ENCODE results near the gene ICE2. TPM values are rescaled to one million over a fixed set of nuclear protein-coding genes. Genes with fewer than 3 reads are reported as not detected.

ICE2 gene
- total and polyA plus RNA-seq, 2 of the 8 experiments (the other 6 are each of a cell fraction or from before 2014, with no cell fraction given), result 40.0 to 87.3 TPM

- Histone ChIP-seq H3K4ac (replicated peaks; ENCODE audit: insufficient read length, low read depth, low read length) (no peak overlapping the region), H2BK12ac (ENCODE audit: low read depth, low read length) (no peak overlapping the region), H4K5ac (ENCODE audit: insufficient read length, low read depth, low read length) (no peak overlapping the region), H3K4me3 (ENCODE audit: extremely low read depth in 1 of 4, insufficient read depth in 2 of 4, low read depth in 3 of 4, low read length in 4 of 4) (no peak overlapping the region), H3K79me2 (ENCODE audit: control insufficient read depth in 1 of 2, insufficient read depth in 2 of 2, low read length in 2 of 2) (no peaks in the 10 kb centered on the region), H2AFZ (ENCODE audit: low read length) (no peak overlapping the region), H3K23me2 (ENCODE audit: low read depth, low read length) (no peaks in the 10 kb centered on the region), H3K4me2 (ENCODE audit: insufficient read depth in 1 of 2, low read depth in 2 of 2, low read length in 2 of 2) (no peak overlapping the region), H3K14ac (ENCODE audit: insufficient read length) (no peak overlapping the region), H3K79me1 (ENCODE audit: low read depth, low read length) (no peaks in the 10 kb centered on the region), H3K4me1 (replicated peaks in 1 of 4; ENCODE audit: control insufficient read depth in 3 of 4, insufficient read depth in 4 of 4, low read length in 3 of 4) (no peaks in the 10 kb centered on the region), H3K18ac (ENCODE audit: extremely low read depth, low read length) (no peak overlapping the region), H2BK15ac (ENCODE audit: low read length) (no peak overlapping the region), H3K27me3 (replicated peaks in 1 of 4; ENCODE audit: control insufficient read depth in 3 of 4, extremely low read depth in 1 of 4, insufficient read depth in 3 of 4, low read length in 3 of 4) (no peaks in the 10 kb centered on the region), H2AK5ac (ENCODE audit: low read depth, low read length) (no peak overlapping the region), H3K9me3 (ENCODE audit: insufficient read depth in 2 of 2, low read depth in 1 of 2, low read length in 1 of 2) (no peaks in the 10 kb centered on the region), H4K8ac (ENCODE audit: extremely low read depth, insufficient read depth, low read length) (no peak overlapping the region), H3K36me3 (ENCODE audit: control insufficient read depth in 2 of 4, insufficient read depth in 4 of 4, low read length in 3 of 4) (peaks cover 0 to 13% (median 1%) of the 10 kb centered on the region in 4 experiments; a peak in 4 of 8 replicates), H2BK120ac (replicated peaks; ENCODE audit: low read depth, low read length) (no peak overlapping the region), H3K56ac (replicated peaks; ENCODE audit: insufficient read length, low read depth, low read length) (no peak overlapping the region), H3K9ac (replicated peaks in 1 of 4; ENCODE audit: extremely low read depth in 1 of 4, low read depth in 3 of 4, low read length in 3 of 4) (no peak overlapping the region; a peak in 1 of 7 replicates), H4K91ac (replicated peaks; ENCODE audit: insufficient read length, low read length) (no peak overlapping the region), H3K23ac (ENCODE audit: insufficient read length) (no peak overlapping the region), H2BK5ac (ENCODE audit: low read depth, low read length) (no peak overlapping the region), H2BK20ac (ENCODE audit: low read length) (no peak overlapping the region), H4K20me1 (replicated peaks in 1 of 2; ENCODE audit: control insufficient read depth in 1 of 2, insufficient read depth in 2 of 2, low read length in 2 of 2) (no peaks in the 10 kb centered on the region), H3K27ac (ENCODE audit: low read depth, low read length) (no peak overlapping the region)
- ChIA-PET POLR2A (ENCODE audit: partially characterized antibody) (interaction anchor here (0.6 kb wide), 1 partner anchor 37 kb away, joined by 6 read pairs; no protein-coding TSS in a partner anchor), CTCF (ENCODE audit: partially characterized antibody) (interaction anchor here (0.7 to 5.7 kb wide), 6 partner anchors 12 to 114 kb away, joined by 3 to 73 read pairs (median 3); no protein-coding TSS in a partner anchor)
- DNase-seq (ENCODE audit: low read depth in 1 of 2, low spot score in 2 of 2), result no peak
- WGBS, 2 experiments (ENCODE audit: extremely low coverage in 1 of 2, insufficient coverage in 1 of 2, insufficient read length in 1 of 2, insufficient replicate concordance in 2 of 2, low coverage in 1 of 2, low lambda C conversion rate in 2 of 2, missing lambda C conversion rate in 1 of 2), result 86% methylated on average over 3 of the region's 3 CpGs; no CpG with 5 or more reads in 1 of the 2 experiments
- TF ChIP-seq POU5F1 (IDR thresholded peaks at IDR 0.05; ENCODE audit: low read depth, low read length) (no peak), RFX5 (IDR thresholded peaks at IDR 0.05; ENCODE audit: borderline replicate concordance, low read depth, low read length) (no peak), FOSL1 (IDR thresholded peaks at IDR 0.05; ENCODE audit: insufficient read depth, low read depth, low read length) (no peak), CBX5 (IDR thresholded peaks at IDR 0.05; ENCODE audit: low read depth, low read length) (no peak)
- FAIRE-seq, result no peak
Measured at GRCh38 chr15:60442763-60443162, 36.2 kb downstream of the ICE2 start.

All from H1 (cell line).